B cell (primary cell): Measurements from ENCODE around the gene SERHL2. TPM values are rescaled to one million over a fixed set of nuclear protein-coding genes. Genes with fewer than 3 reads are reported as not detected.
A peak's percentile ranks its signal among the peaks of the same experiment; 100 is the strongest.
"Not testable (repeated sequence)": the region's sequence is repeated elsewhere in the genome, so short reads cannot be mapped to it uniquely, and the experiment has no call there.

Experiments
- ATAC-seq: fragments of 200-7000 bp; cut with Tn5 transposase; one replicate; pipeline ENCODE4 v1.10.0; 2021; ENCODE audit warnings: low read depth, mild to moderate bottlenecking, moderate number of reproducible peaks, moderate library complexity
- CTCF ChIA-PET: fragments of 350-600 bp; sonication (Branson Sonifier 250); formaldehyde crosslinking; loops from one replicate; lab custom pipeline; 2021; ENCODE audit warnings: antibody characterized with exemption, inconsistent platforms; lab: Charles Lee
- POLR2A ChIA-PET: fragments of 350-600 bp; sonication (Branson Sonifier 250); formaldehyde crosslinking; loops from one replicate; lab custom pipeline; 2021; ENCODE audit warnings: antibody characterized with exemption; lab: Charles Lee
- DNase-seq: peaks from one replicate; pipeline ENCODE4 v3.0.0; 2013
- H2AFZ ChIP-seq: 2 replicates; pipeline ENCODE4 v1.6.1; 2012; ENCODE audit warnings: mild to moderate bottlenecking, low read depth, low read length; ENCODE audit not compliant: insufficient read depth, poor library complexity, severe bottlenecking
- H3K27ac ChIP-seq, 2 donors: 1 replicate in 1 of 2; 2 replicates in 1 of 2; pipeline ENCODE4 v1.5.1; 2012 to 2013; ENCODE audit warnings: low read length in 2 of 2, mild to moderate bottlenecking in 2 of 2, moderate library complexity in 1 of 2
- H3K27me3 ChIP-seq, 4 experiments: fragments of 200-600 bp in 1 of 4; sonication (generic) in 1 of 4; replicated peaks in 1 of 4; 1 replicate in 2 of 4; 2 replicates in 2 of 4; pipeline versions ENCODE4 v1.6.1 to v1.7.0; 2013 to 2016; ENCODE audit warnings: low read length in 3 of 4, mild to moderate bottlenecking in 2 of 4, mixed read lengths in 1 of 4, moderate library complexity in 1 of 4; ENCODE audit not compliant: insufficient read depth in 4 of 4, control insufficient read depth in 3 of 4; ENCODE audit errors: control extremely low read depth in 1 of 4
- H3K36me3 ChIP-seq, 2 experiments: replicated peaks in 1 of 2; 1 replicate in 1 of 2; 2 replicates in 1 of 2; pipeline versions ENCODE4 v1.6.1 to v1.7.1; 2013; ENCODE audit warnings: low read length in 1 of 2; ENCODE audit not compliant: insufficient read depth in 2 of 2, control insufficient read depth in 1 of 2; ENCODE audit errors: control extremely low read depth in 1 of 2, extremely low read depth in 1 of 2
- H3K4me1 ChIP-seq, 2 donors: fragments of 200-600 bp in 1 of 2; sonication (generic) in 1 of 2; 1 replicate in 1 of 2; 2 replicates in 1 of 2; pipeline versions ENCODE4 v1.5.1 to v1.6.1; 2013 to 2017; ENCODE audit warnings: low read length in 2 of 2; ENCODE audit not compliant: control insufficient read depth in 2 of 2, insufficient read depth in 2 of 2
- H3K4me2 ChIP-seq: replicated peaks from 2 replicates; pipeline ENCODE3; 2012; ENCODE audit warnings: mild to moderate bottlenecking, low read depth, low read length; ENCODE audit not compliant: poor library complexity, severe bottlenecking
- H3K4me3 ChIP-seq, 5 experiments: fragments of 200-600 bp in 1 of 5; sonication (generic) in 1 of 5; 1 replicate in 3 of 5; 2 replicates in 2 of 5; pipeline versions ENCODE4 v1.5.1 to v1.7.0; 2011 to 2016; ENCODE audit warnings: low read length in 4 of 5, mild to moderate bottlenecking in 4 of 5, low read depth in 2 of 5, control low read depth in 1 of 5, moderate library complexity in 1 of 5; ENCODE audit not compliant: insufficient read depth in 1 of 5; ENCODE audit errors: control extremely low read depth in 1 of 5, extremely low read depth in 1 of 5
- H3K79me2 ChIP-seq: fragments of 200-600 bp; sonication (generic); one replicate; pipeline ENCODE4 v1.6.0; 2016; ENCODE audit warnings: low read length; ENCODE audit not compliant: control insufficient read depth, insufficient read depth
- H3K9ac ChIP-seq: fragments of 200-600 bp; sonication (generic); 2 replicates; pipeline ENCODE4 v1.6.1; 2017; ENCODE audit warnings: mild to moderate bottlenecking, low read length, moderate library complexity
- H3K9me3 ChIP-seq, 3 donors: one replicate each; pipeline versions ENCODE4 v1.6.1 to v1.7.1; 2013; ENCODE audit warnings: low read length in 2 of 3; ENCODE audit not compliant: control insufficient read depth in 2 of 3, insufficient read depth in 1 of 3; ENCODE audit errors: control extremely low read depth in 1 of 3
- H4K20me1 ChIP-seq: 2 replicates; pipeline ENCODE4 v1.6.0; 2012; ENCODE audit warnings: mild to moderate bottlenecking, low read length; ENCODE audit not compliant: insufficient read depth, control insufficient read depth, poor library complexity, severe bottlenecking
- H3K27ac Mint-ChIP-seq: one replicate; pipeline ENCODE4 v1.8.0; 2021; ENCODE audit warnings: mixed read lengths
- H3K27me3 Mint-ChIP-seq: one replicate; pipeline ENCODE4 v1.8.0; 2021; ENCODE audit warnings: mixed read lengths
- H3K4me1 Mint-ChIP-seq: one replicate; pipeline ENCODE4 v1.8.0; 2021; ENCODE audit warnings: mixed read lengths
- H3K4me3 Mint-ChIP-seq: one replicate; pipeline ENCODE4 v1.8.0; 2021; ENCODE audit warnings: mixed read lengths
- H3K9me3 Mint-ChIP-seq: one replicate; pipeline ENCODE4 v1.8.0; 2022; ENCODE audit warnings: mixed read lengths; ENCODE audit not compliant: insufficient read depth
- EZH2 ChIP-seq: IDR thresholded peaks from 2 replicates; pipeline ENCODE4 v1.6.1; 2012; ENCODE audit warnings: borderline replicate concordance, low read depth, mild to moderate bottlenecking, moderate library complexity, low read length; ENCODE audit not compliant: insufficient read depth, poor library complexity, severe bottlenecking
- WGBS: methylation state at CpG from one replicate; pipeline ENCODE4 v1.1.5; 2013; ENCODE audit warnings: missing lambda C conversion rate; ENCODE audit not compliant: insufficient coverage; 5-methylcytosine and 5-hydroxymethylcytosine counted together
- intact Hi-C: fragments of 100-400 bp; cut with micrococcal nuclease; formaldehyde crosslinking; loops from one replicate; pipeline ENCODE4 v1.10.0; 2022
- polyA plus RNA-seq: library from polyadenylated mRNA; depleted of rRNA; stranded (reverse); fragments of >200 nt; gene quantifications from 2 replicates; pipeline ENCODE4 v1.2.3, GENCODE V29; 2012
- total RNA-seq, 2 donors: library from RNA; stranded (reverse); fragments of 120-200 nt in 1 of 2; gene quantifications; 1 replicate in 1 of 2; 2 replicates in 1 of 2; pipeline versions ENCODE4 v1.2.3 to v1.2.4, GENCODE V29; 2013 to 2022
- TF ChIP-seq, protein P1 (sequence below): fragments of 200-600 bp; IDR thresholded peaks from one replicate; pipeline ENCODE4 v1.8.0; 2022; ENCODE audit warnings: antibody characterized with exemption, mild to moderate bottlenecking

SERHL2 gene
- total and polyA plus RNA-seq, 2 donors (not counting 1 experiment from before 2014, with no cell fraction given), result 5.5 to 7.3 TPM

DNA sequence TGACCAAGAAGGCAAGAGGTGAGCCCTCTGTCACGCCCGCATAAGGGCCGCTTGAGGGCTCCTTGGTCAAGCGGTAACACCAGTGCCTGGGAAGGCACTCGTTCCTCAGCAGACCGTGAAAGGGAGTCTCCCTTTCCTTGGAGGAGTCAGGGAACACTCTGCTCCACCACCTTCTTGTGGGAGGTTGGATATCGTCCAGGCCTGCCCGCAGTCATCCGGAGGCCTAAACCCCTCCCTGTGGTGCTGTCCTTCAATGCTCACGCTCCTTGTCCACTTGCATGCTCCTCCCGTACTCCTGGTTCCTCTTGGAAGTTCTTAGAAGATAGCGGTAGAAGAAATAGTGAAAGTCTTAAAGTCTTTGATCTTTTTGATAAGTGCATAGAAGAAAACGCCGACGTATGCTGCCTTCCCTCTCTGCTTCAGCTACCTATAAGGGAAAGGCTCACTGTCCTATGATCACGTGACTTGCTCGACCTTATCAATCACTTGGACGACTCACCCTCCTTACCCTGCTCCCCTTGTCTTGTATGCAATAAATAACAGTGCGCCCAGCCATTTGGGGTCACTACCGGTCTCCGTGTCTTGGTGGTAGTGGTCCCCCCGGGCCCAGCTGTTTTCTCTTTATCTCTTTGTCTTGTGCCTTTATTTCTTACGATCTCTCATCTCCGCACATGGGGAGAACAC lies 22.2 kb upstream of the SERHL2 start:
- peaks cover 48% of the 10 kb centered on the region for H3K4me1 Mint-ChIP-seq
- H3K4me3 Mint-ChIP-seq, ATAC-seq, H2AFZ ChIP-seq, H3K27ac ChIP-seq, H3K36me3 ChIP-seq, H3K9ac ChIP-seq, H3K9me3 ChIP-seq, H3K4me2 ChIP-seq, H3K4me3 ChIP-seq, H3K9me3 Mint-ChIP-seq, DNase-seq, H3K27me3 ChIP-seq, H3K27me3 Mint-ChIP-seq, H3K79me2 ChIP-seq, H4K20me1 ChIP-seq, intact Hi-C loops: not testable (repeated sequence)
- ChIA-PET CTCF (interaction anchor here (0.6 to 6.0 kb wide), 5 partner anchors 11 to 87 kb away, joined by 3 to 86 read pairs (median 4); no protein-coding TSS in a partner anchor), POLR2A (interaction anchor here (0.8 kb wide), 1 partner anchor 10 kb away, joined by 4 read pairs; no protein-coding TSS in a partner anchor)
- peak overlapping the region; percentile 71 for H3K27ac Mint-ChIP-seq
- peaks cover 21 to 47% of the 10 kb centered on the region in 2 donors for H3K4me1 ChIP-seq
- 94% methylated on average over 21 of the region's 24 CpGs for WGBS

- Histone ChIP-seq H3K36me3 (no peaks in the 10 kb centered on the region), H3K9me3 (no peaks in the 10 kb centered on the region), H2AFZ (peak overlapping the region; percentile 72), H3K27me3 (no peaks in the 10 kb centered on the region), H3K4me1 (peaks cover 38 to 66% of the 10 kb centered on the region in 2 donors), H3K9ac (peak overlapping the region; percentile 50), H3K79me2 (no peaks in the 10 kb centered on the region), H4K20me1 (no peaks in the 10 kb centered on the region), H3K4me2 (peak overlapping the region; percentile 67), H3K27ac (peak overlapping the region; percentile 92 to 93), H3K4me3 (peak overlapping the region in 4 of 5 experiments; percentile 37 to 54 (median 53))
- H3K27me3 Mint-ChIP-seq, result no peaks in the 10 kb centered on the region
- intact Hi-C loops, result loop anchor here (1.0 kb wide), 3 partner anchors 14 to 81 kb away; partner anchors contain the start of genes POLDIP3 and RRP7A
- peak overlapping the region; percentile 90 for H3K4me3 Mint-ChIP-seq
- DNase-seq (no peak), ATAC-seq (no peak)
- CTCF ChIA-PET, result interaction anchor here (0.9 to 6.0 kb wide), 5 partner anchors 15 to 80 kb away, joined by 3 to 86 read pairs (median 8); partner anchors contain the start of gene POLDIP3
- H3K9me3 Mint-ChIP-seq, result no peaks in the 10 kb centered on the region
- 68% methylated on average over 8 of the region's 8 CpGs for WGBS
- POLR2A ChIA-PET, result interaction anchor here (0.6 to 2.2 kb wide), 5 partner anchors 10 to 454 kb away, joined by 4 to 20 read pairs (median 6); partner anchors contain the start of genes POLDIP3 and SMDT1
- H3K4me1 Mint-ChIP-seq, result peaks cover 67% of the 10 kb centered on the region
- TF ChIP-seq EZH2, result no peak
- TF ChIP-seq, protein P1, sequence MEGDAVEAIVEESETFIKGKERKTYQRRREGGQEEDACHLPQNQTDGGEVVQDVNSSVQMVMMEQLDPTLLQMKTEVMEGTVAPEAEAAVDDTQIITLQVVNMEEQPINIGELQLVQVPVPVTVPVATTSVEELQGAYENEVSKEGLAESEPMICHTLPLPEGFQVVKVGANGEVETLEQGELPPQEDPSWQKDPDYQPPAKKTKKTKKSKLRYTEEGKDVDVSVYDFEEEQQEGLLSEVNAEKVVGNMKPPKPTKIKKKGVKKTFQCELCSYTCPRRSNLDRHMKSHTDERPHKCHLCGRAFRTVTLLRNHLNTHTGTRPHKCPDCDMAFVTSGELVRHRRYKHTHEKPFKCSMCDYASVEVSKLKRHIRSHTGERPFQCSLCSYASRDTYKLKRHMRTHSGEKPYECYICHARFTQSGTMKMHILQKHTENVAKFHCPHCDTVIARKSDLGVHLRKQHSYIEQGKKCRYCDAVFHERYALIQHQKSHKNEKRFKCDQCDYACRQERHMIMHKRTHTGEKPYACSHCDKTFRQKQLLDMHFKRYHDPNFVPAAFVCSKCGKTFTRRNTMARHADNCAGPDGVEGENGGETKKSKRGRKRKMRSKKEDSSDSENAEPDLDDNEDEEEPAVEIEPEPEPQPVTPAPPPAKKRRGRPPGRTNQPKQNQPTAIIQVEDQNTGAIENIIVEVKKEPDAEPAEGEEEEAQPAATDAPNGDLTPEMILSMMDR, result no peak
- H3K27ac Mint-ChIP-seq, result peak overlapping the region; percentile 97
Observed at GRCh38 chr22:42533638-42533977, 20.1 kb upstream of the SERHL2 start.

GRCh38 chr22:42535082-42535731 lies 18.5 kb upstream of the SERHL2 start:
- H3K4me2 ChIP-seq, H4K20me1 ChIP-seq, H3K9me3 Mint-ChIP-seq, H3K27me3 ChIP-seq, H3K4me3 ChIP-seq, H3K9me3 ChIP-seq, H3K27me3 Mint-ChIP-seq, H3K27ac ChIP-seq, ATAC-seq, H3K36me3 ChIP-seq, DNase-seq, intact Hi-C loops, H2AFZ ChIP-seq, H3K79me2 ChIP-seq, H3K9ac ChIP-seq: not testable (repeated sequence)
- H3K4me1 ChIP-seq, result peaks cover 44 to 76% of the 10 kb centered on the region in 2 donors
- H3K27ac Mint-ChIP-seq, result peak overlapping the region; percentile 70
- ChIA-PET POLR2A (interaction anchor here (2.2 kb wide), 1 partner anchor 15 kb away, joined by 20 read pairs; no protein-coding TSS in a partner anchor), CTCF (interaction anchor here (6.0 to 6.6 kb wide), 2 partner anchors 13 to 15 kb away, joined by 59 to 86 read pairs; no protein-coding TSS in a partner anchor)
- peak overlapping the region; percentile 72 for H3K4me3 Mint-ChIP-seq
- H3K4me1 Mint-ChIP-seq, result peaks cover 66% of the 10 kb centered on the region
- no CpG with 5 or more reads among the region's 14 CpGs for whole genome bisulfite sequencing
